BLaER1 treated with 17β-estradiol and CSF1 and Interleukin-3, amounts not matched to agents 10 nM and 100 nM (cell line): Measurements from ENCODE around the gene BAHD1.
"Not testable (repeated sequence)": the region's sequence is repeated elsewhere in the genome, so short reads cannot be mapped to it uniquely, and the experiment has no call there.

Source experiments
- H3K27ac ChIP-seq, 11 experiments: shearing (Covaris generic); formaldehyde crosslinking; 2 replicates each; pipeline ENCODE4 v1.8.1; 2022
- H3K27me3 ChIP-seq, 11 experiments: shearing (Covaris generic); formaldehyde crosslinking; 2 replicates each; pipeline ENCODE4 v1.8.1; 2022
- H3K36me3 ChIP-seq, 11 experiments: shearing (Covaris generic); formaldehyde crosslinking; 2 replicates each; pipeline ENCODE4 v1.8.1; 2022
- H3K4me1 ChIP-seq, 10 experiments: shearing (Covaris generic); formaldehyde crosslinking; 2 replicates each; pipeline ENCODE4 v1.8.1; 2022
- H3K4me2 ChIP-seq, 11 experiments: shearing (Covaris generic); formaldehyde crosslinking; 2 replicates each; pipeline ENCODE4 v1.8.1; 2022
- H3K4me3 ChIP-seq, 10 experiments: shearing (Covaris generic); formaldehyde crosslinking; 2 replicates each; pipeline ENCODE4 v1.8.1; 2022
- H3K9ac ChIP-seq, 11 experiments: shearing (Covaris generic); formaldehyde crosslinking; 2 replicates each; pipeline ENCODE4 v1.8.1; 2022
- H3K9me3 ChIP-seq, 11 experiments: shearing (Covaris generic); formaldehyde crosslinking; replicated peaks in 1 of 11; 2 replicates each; pipeline ENCODE4 v1.8.1; 2022
- H4K20me1 ChIP-seq, 11 experiments: shearing (Covaris generic); formaldehyde crosslinking; 2 replicates each; pipeline ENCODE4 v1.8.1; 2022
- Cebpa-rat ChIP-seq, 11 experiments: shearing (Covaris generic); IDR thresholded peaks; 2 replicates each; pipeline ENCODE4 v1.8.1; 2022

The BAHD1 gene

GRCh38 chr15:40446144-40446543, 5.4 kb downstream of the BAHD1 start:
- H3K4me1 ChIP-seq = peaks cover 36 to 54% (median 45%) of the 10 kb centered on the region in 10 experiments
- no peak overlapping the region for H3K4me3 ChIP-seq
- no peak overlapping the region for H3K27ac ChIP-seq
- H3K9ac ChIP-seq = no peak overlapping the region
- H3K9me3 ChIP-seq = no peaks in the 10 kb centered on the region
- H3K4me2 ChIP-seq = peak overlapping the region in 2 of 11 experiments; percentile 15 to 38; a peak in 1 of 22 replicates
- peaks cover 94 to 100% (median 100%) of the 10 kb centered on the region in 11 experiments for H4K20me1 ChIP-seq
- no peak for TF ChIP-seq Cebpa-rat (IDR thresholded peaks at IDR 0.05)
- peaks cover 0 to 13% (median 3%) of the 10 kb centered on the region in 11 experiments; a peak in 5 of 22 replicates for H3K27me3 ChIP-seq
- peaks cover 0 to 21% (median 0%) of the 10 kb centered on the region in 11 experiments; a peak in 7 of 22 replicates for H3K36me3 ChIP-seq

GRCh38 chr15:40448354-40448753, 7.6 kb downstream of the BAHD1 start:
- H3K9ac ChIP-seq = no peak overlapping the region
- H3K36me3 ChIP-seq = peaks cover 0 to 21% (median 0%) of the 10 kb centered on the region in 11 experiments; a peak in 7 of 22 replicates
- H3K4me2 ChIP-seq = no peak overlapping the region
- H3K4me1 ChIP-seq = peaks cover 48 to 66% (median 55%) of the 10 kb centered on the region in 10 experiments
- peaks cover 98 to 100% (median 100%) of the 10 kb centered on the region in 11 experiments for H4K20me1 ChIP-seq
- H3K27me3 ChIP-seq = peaks cover 0 to under 1% (median 0%) of the 10 kb centered on the region in 11 experiments; a peak in 1 of 22 replicates
- no peaks in the 10 kb centered on the region for H3K9me3 ChIP-seq
- no peak overlapping the region for H3K27ac ChIP-seq
- no peak for TF ChIP-seq Cebpa-rat (IDR thresholded peaks at IDR 0.05)
- no peak overlapping the region for H3K4me3 ChIP-seq

- Histone ChIP-seq H3K4me1 (peaks cover 48 to 66% (median 55%) of the 10 kb centered on the region in 10 experiments), H4K20me1 (peaks cover 94 to 100% (median 100%) of the 10 kb centered on the region in 11 experiments), H3K27me3 (no peaks in the 10 kb centered on the region), H3K4me3 (no peak overlapping the region), H3K9ac (no peak overlapping the region), H3K4me2 (no peak overlapping the region; a peak in 1 of 22 replicates), H3K27ac (no peak overlapping the region), H3K36me3 (peaks cover 0 to 21% (median 0%) of the 10 kb centered on the region in 11 experiments; a peak in 5 of 22 replicates), H3K9me3 (no peaks in the 10 kb centered on the region)
- TF ChIP-seq Cebpa-rat (IDR thresholded peaks at IDR 0.05) = no peak
Measured at GRCh38 chr15:40449275-40449674, 8.5 kb downstream of the BAHD1 start.

- no peak overlapping the region for H3K9ac ChIP-seq
- H3K27ac ChIP-seq = no peak overlapping the region
- no peaks in the 10 kb centered on the region for H3K9me3 ChIP-seq
- no peak for TF ChIP-seq Cebpa-rat (IDR thresholded peaks at IDR 0.05)
- H4K20me1 ChIP-seq = peaks cover 94 to 100% (median 100%) of the 10 kb centered on the region in 11 experiments
- no peak overlapping the region for H3K4me3 ChIP-seq
- peaks cover 0 to 21% (median 0%) of the 10 kb centered on the region in 11 experiments; a peak in 5 of 22 replicates for H3K36me3 ChIP-seq
- peak overlapping the region in 7 of 11 experiments; percentile 4 to 97 (median 30); a peak in 6 of 22 replicates for H3K4me2 ChIP-seq
- no peaks in the 10 kb centered on the region for H3K27me3 ChIP-seq
- H3K4me1 ChIP-seq = peaks cover 50 to 66% (median 56%) of the 10 kb centered on the region in 10 experiments
Measured at GRCh38 chr15:40450047-40450446, 9.3 kb downstream of the BAHD1 start.

GRCh38 chr15:40451527-40452158, 10.9 kb downstream of the BAHD1 start:
- Histone ChIP-seq H3K9ac (peak overlapping the region in 5 of 11 experiments; percentile 5 to 45 (median 31); a peak in 10 of 22 replicates), H3K4me1 (peaks cover 65 to 74% (median 70%) of the 10 kb centered on the region in 10 experiments), H3K36me3 (peaks cover 0 to 7% (median 0%) of the 10 kb centered on the region in 11 experiments; a peak in 1 of 22 replicates), H3K27me3 (no peaks in the 10 kb centered on the region), H3K9me3 (no peaks in the 10 kb centered on the region), H3K4me2 (peak overlapping the region; percentile 67 to 97 (median 87)), H3K27ac (peak overlapping the region in 4 of 11 experiments; percentile 7 to 44 (median 32); a peak in 6 of 22 replicates), H4K20me1 (peaks cover 94 to 100% (median 100%) of the 10 kb centered on the region in 11 experiments), H3K4me3 (no peak overlapping the region)
- no peak for TF ChIP-seq Cebpa-rat (IDR thresholded peaks at IDR 0.05)

GRCh38 chr15:40452296-40453090, 11.7 kb downstream of the BAHD1 start:
- no peak overlapping the region for H3K4me3 ChIP-seq
- TF ChIP-seq Cebpa-rat (IDR thresholded peaks at IDR 0.05) = no peak
- peak overlapping the region; percentile 67 to 97 (median 87) for H3K4me2 ChIP-seq
- H3K27me3 ChIP-seq = no peaks in the 10 kb centered on the region
- no peaks in the 10 kb centered on the region for H3K9me3 ChIP-seq
- peaks cover 0 to 6% (median 0%) of the 10 kb centered on the region in 11 experiments; a peak in 2 of 22 replicates for H3K36me3 ChIP-seq
- H3K27ac ChIP-seq = peak overlapping the region in 4 of 11 experiments; percentile 7 to 44 (median 32); a peak in 7 of 22 replicates
- H3K9ac ChIP-seq = peak overlapping the region in 8 of 11 experiments; percentile 5 to 45 (median 24); a peak in 13 of 22 replicates
- H4K20me1 ChIP-seq = peaks cover 94 to 100% (median 100%) of the 10 kb centered on the region in 11 experiments
- peaks cover 74 to 82% (median 78%) of the 10 kb centered on the region in 10 experiments for H3K4me1 ChIP-seq

- peak overlapping the region in 10 of 11 experiments; percentile 6 to 65 (median 38); a peak in 12 of 22 replicates for H3K9ac ChIP-seq
- peak overlapping the region in 10 of 11 experiments; percentile 30 to 75 (median 56); a peak in 19 of 22 replicates for H3K27ac ChIP-seq
- peak overlapping the region; percentile 67 to 97 (median 87) for H3K4me2 ChIP-seq
- not testable (repeated sequence) for H3K27me3 ChIP-seq, H3K9me3 ChIP-seq
- H3K36me3 ChIP-seq = peaks cover 9 to 20% (median 11%) of the 10 kb centered on the region in 11 experiments; a peak in 21 of 22 replicates
- H4K20me1 ChIP-seq = peaks cover 94 to 100% (median 100%) of the 10 kb centered on the region in 11 experiments
- peaks cover 77 to 90% (median 80%) of the 10 kb centered on the region in 10 experiments for H3K4me1 ChIP-seq
- peak overlapping the region in 1 of 10 experiments; percentile 39; a peak in 3 of 20 replicates for H3K4me3 ChIP-seq
Measured at GRCh38 chr15:40453941-40454340, 13.2 kb downstream of the BAHD1 start.

GRCh38 chr15:40454904-40455391, 14.2 kb downstream of the BAHD1 start:
- H3K4me3 ChIP-seq = peak overlapping the region in 3 of 10 experiments; percentile 4 to 40 (median 39); a peak in 4 of 20 replicates

More at GRCh38 chr15:40454904-40455391, 14.2 kb downstream of the BAHD1 start:
- Histone ChIP-seq H3K9ac (peak overlapping the region; percentile 26 to 65 (median 43); a peak in 21 of 22 replicates), H3K4me1 (peaks cover 73 to 83% (median 78%) of the 10 kb centered on the region in 10 experiments), H3K4me2 (peak overlapping the region; percentile 67 to 97 (median 87)), H3K9me3 (no peaks in the 10 kb centered on the region), H4K20me1 (peaks cover 94 to 100% (median 100%) of the 10 kb centered on the region in 11 experiments), H3K27me3 (no peaks in the 10 kb centered on the region), H3K27ac (peak overlapping the region in 10 of 11 experiments; percentile 30 to 75 (median 56); a peak in 18 of 22 replicates), H3K36me3 (peaks cover 19 to 25% (median 21%) of the 10 kb centered on the region in 11 experiments)
- TF ChIP-seq Cebpa-rat (IDR thresholded peaks at IDR 0.05) = no peak
